CD14-positive monocyte (primary cell): ENCODE results near the gene RALY. TPM values are rescaled to one million over a fixed set of nuclear protein-coding genes. Genes with fewer than 3 reads are reported as not detected.
A peak's percentile ranks its signal among the peaks of the same experiment; 100 is the strongest.

Experiments used
- DNase-seq, 3 donors: peaks; one replicate each; pipeline ENCODE4 v3.0.0-alpha.2; 2011 to 2022
- H2AFZ ChIP-seq: 2 replicates; pipeline ENCODE4 v1.6.0; 2012; ENCODE audit warnings: mild to moderate bottlenecking, low read depth, low read length, inconsistent platforms; ENCODE audit not compliant: insufficient read depth, poor library complexity, severe bottlenecking
- H3K27ac ChIP-seq, 2 donors: 1 replicate in 1 of 2; 2 replicates in 1 of 2; pipeline ENCODE4 v1.5.1; 2012 to 2013; ENCODE audit warnings: low read length in 2 of 2, control low read depth in 1 of 2, inconsistent platforms in 1 of 2, low read depth in 1 of 2, mild to moderate bottlenecking in 1 of 2
- H3K27me3 ChIP-seq, 2 donors: one replicate each; pipeline versions ENCODE4 v1.6.0 to v1.6.1; 2011 to 2013; ENCODE audit warnings: low read length in 2 of 2; ENCODE audit not compliant: control insufficient read depth in 2 of 2, insufficient read depth in 2 of 2
- H3K36me3 ChIP-seq, 2 donors: replicated peaks in 1 of 2; 1 replicate in 1 of 2; 2 replicates in 1 of 2; pipeline versions ENCODE4 v1.5.1 to v1.6.1; 2012 to 2013; ENCODE audit warnings: low read length in 2 of 2, control low read depth in 1 of 2, inconsistent platforms in 1 of 2, mild to moderate bottlenecking in 1 of 2; ENCODE audit not compliant: insufficient read depth in 2 of 2, control insufficient read depth in 1 of 2
- H3K4me1 ChIP-seq, 2 donors: 1 replicate in 1 of 2; 2 replicates in 1 of 2; pipeline versions ENCODE4 v1.5.1 to v1.6.1; 2012 to 2013; ENCODE audit warnings: low read length in 2 of 2, control low read depth in 1 of 2, inconsistent platforms in 1 of 2, mild to moderate bottlenecking in 1 of 2, moderate library complexity in 1 of 2; ENCODE audit not compliant: insufficient read depth in 2 of 2, control insufficient read depth in 1 of 2
- H3K4me2 ChIP-seq: replicated peaks from 2 replicates; pipeline ENCODE3; 2012; ENCODE audit warnings: low read length, moderate library complexity, mild to moderate bottlenecking; ENCODE audit not compliant: poor library complexity, severe bottlenecking; ENCODE audit errors: extremely low read depth
- H3K4me3 ChIP-seq, 3 experiments: fragments of 200-600 bp in 1 of 3; sonication (generic) in 1 of 3; replicated peaks in 1 of 3; 1 replicate in 2 of 3; 2 replicates in 1 of 3; pipeline ENCODE4 v1.5.1; 2011 to 2013; ENCODE audit warnings: low read length in 3 of 3, mild to moderate bottlenecking in 3 of 3, control low read depth in 2 of 3, low read depth in 2 of 3, inconsistent platforms in 1 of 3, moderate library complexity in 1 of 3
- H3K79me2 ChIP-seq: 2 replicates; pipeline ENCODE4 v1.6.0; 2012; ENCODE audit warnings: mild to moderate bottlenecking, control low read depth, inconsistent platforms, low read length, moderate library complexity; ENCODE audit not compliant: insufficient read depth
- H3K9ac ChIP-seq: 2 replicates; pipeline ENCODE4 v1.6.0; 2017; ENCODE audit warnings: low read length, mild to moderate bottlenecking; ENCODE audit not compliant: insufficient read depth, poor library complexity, severe bottlenecking
- H3K9me3 ChIP-seq, 2 donors: replicated peaks in 1 of 2; 1 replicate in 1 of 2; 2 replicates in 1 of 2; pipeline versions ENCODE4 v1.5.1 to v1.6.1; 2012 to 2013; ENCODE audit warnings: low read length in 2 of 2, control low read depth in 1 of 2; ENCODE audit not compliant: control insufficient read depth in 1 of 2, insufficient read depth in 1 of 2
- H4K20me1 ChIP-seq: 2 replicates; pipeline ENCODE4 v1.6.0; 2012; ENCODE audit warnings: mild to moderate bottlenecking, low read length, control low read depth, moderate library complexity; ENCODE audit not compliant: insufficient read depth
- H3K27ac Mint-ChIP-seq, 7 donors: one replicate each; pipeline ENCODE4 v1.8.0; 2020; ENCODE audit warnings: mild to moderate bottlenecking in 7 of 7, mixed read lengths in 7 of 7, moderate library complexity in 6 of 7, inconsistent platforms in 2 of 7
- H3K27me3 Mint-ChIP-seq, 3 donors: one replicate each; pipeline ENCODE4 v1.8.0; 2021 to 2022; ENCODE audit warnings: low read depth in 3 of 3, mild to moderate bottlenecking in 3 of 3, mixed read lengths in 3 of 3, moderate library complexity in 3 of 3, inconsistent platforms in 1 of 3
- H3K36me3 Mint-ChIP-seq, 2 donors: one replicate each; pipeline ENCODE4 v1.8.0; 2020; ENCODE audit warnings: mixed read lengths in 2 of 2, inconsistent platforms in 1 of 2, mild to moderate bottlenecking in 1 of 2
- H3K4me1 Mint-ChIP-seq: one replicate; pipeline ENCODE4 v1.8.0; 2020; ENCODE audit warnings: mild to moderate bottlenecking, mixed read lengths
- H3K4me3 Mint-ChIP-seq, 2 donors: one replicate each; pipeline ENCODE4 v1.8.0; 2020; ENCODE audit warnings: mild to moderate bottlenecking in 2 of 2, mixed read lengths in 2 of 2, moderate library complexity in 1 of 2
- H3K9me3 Mint-ChIP-seq, 7 donors: one replicate each; pipeline ENCODE4 v1.8.0; 2020 to 2022; ENCODE audit warnings: mixed read lengths in 7 of 7, mild to moderate bottlenecking in 6 of 7, moderate library complexity in 6 of 7, inconsistent platforms in 2 of 7
- CTCF ChIP-seq: fragments of 200-600 bp; IDR thresholded peaks from one replicate; pipeline ENCODE4 v1.8.0; 2022; ENCODE audit warnings: antibody characterized with exemption, mild to moderate bottlenecking
- WGBS: methylation state at CpG from one replicate; pipeline ENCODE4 v1.1.5; 2013; ENCODE audit warnings: missing lambda C conversion rate; ENCODE audit not compliant: insufficient coverage; 5-methylcytosine and 5-hydroxymethylcytosine counted together
- intact Hi-C, 2 donors: fragments of 100-400 bp; cut with micrococcal nuclease; formaldehyde crosslinking; loops; one replicate each; pipeline versions ENCODE4 v1.15.0 to v1.15.1; 2023
- polyA plus RNA-seq, 3 donors: library from polyadenylated mRNA; depleted of rRNA in 1 of 3; unstranded in 2 of 3; stranded (reverse) in 1 of 3; fragments of 300-500 nt in 2 of 3; fragments of >200 nt in 1 of 3; fragmentation: Illumina TruSeq in 2 of 3; gene quantifications; 1 replicate in 2 of 3; 2 replicates in 1 of 3; pipeline ENCODE4 v1.2.3, GENCODE V29; 2012 to 2021

The RALY gene
- polyA plus RNA-seq, 3 donors, result 88.4 to 154 (median 152) TPM

- Mint-ChIP-seq H3K27ac (peak overlapping the region in 2 of 7 donors; percentile 43 to 46), H3K9me3 (peaks cover 0 to 2% (median 0%) of the 10 kb centered on the region in 7 donors), H3K4me1 (peaks cover 20% of the 10 kb centered on the region), H3K27me3 (no peaks in the 10 kb centered on the region), H3K36me3 (peaks cover 29 to 52% of the 10 kb centered on the region in 2 donors), H3K4me3 (no peak overlapping the region)
- no CpG with 5 or more reads among the region's 2 CpGs for WGBS
- no peaks in the 10 kb centered on the region for H3K27me3 ChIP-seq
- no peak overlapping the region for H3K9ac ChIP-seq
- no peaks in the 10 kb centered on the region for H3K9me3 ChIP-seq
- H3K4me1 ChIP-seq, result no peaks in the 10 kb centered on the region
- DNase-seq, result no peak
- no peak for TF ChIP-seq CTCF
- peaks cover 100% of the 10 kb centered on the region for H4K20me1 ChIP-seq
- peak overlapping the region in 1 of 2 donors; percentile 52 for H3K27ac ChIP-seq
- no peak overlapping the region for H2AFZ ChIP-seq
- intact Hi-C loops, result no loop called here
- H3K79me2 ChIP-seq, result peaks cover 100% of the 10 kb centered on the region
- no peak overlapping the region for H3K4me3 ChIP-seq
- peaks cover 15 to 67% of the 10 kb centered on the region in 2 donors for H3K36me3 ChIP-seq
- H3K4me2 ChIP-seq, result no peak overlapping the region
Measured at GRCh38 chr20:34037767-34038166, 44.1 kb downstream of the RALY start.

- H3K9me3 Mint-ChIP-seq, result no peaks in the 10 kb centered on the region
- WGBS, result 96% methylated on average over 4 of the region's 9 CpGs
Measured at GRCh38 chr20:34040300-34040995, 46.7 kb downstream of the RALY start.

More at GRCh38 chr20:34040300-34040995, 46.7 kb downstream of the RALY start:
- intact Hi-C loops, result no loop called here
- DNase-seq, result no peak
- H4K20me1 ChIP-seq, result peaks cover 100% of the 10 kb centered on the region
- no peak overlapping the region for H3K4me3 ChIP-seq
- no peak overlapping the region for H3K4me2 ChIP-seq
- Mint-ChIP-seq H3K4me1 (peaks cover 27% of the 10 kb centered on the region), H3K27me3 (no peaks in the 10 kb centered on the region), H3K27ac (no peak overlapping the region), H3K36me3 (peaks cover 14 to 36% of the 10 kb centered on the region in 2 donors), H3K4me3 (no peak overlapping the region)
- H3K79me2 ChIP-seq, result peaks cover 100% of the 10 kb centered on the region
- no peak for TF ChIP-seq CTCF
- no peak overlapping the region for H2AFZ ChIP-seq
- H3K27me3 ChIP-seq, result no peaks in the 10 kb centered on the region
- peaks cover 0 to 63% of the 10 kb centered on the region in 2 donors for H3K36me3 ChIP-seq
- H3K9me3 ChIP-seq, result no peaks in the 10 kb centered on the region
- no peak overlapping the region for H3K27ac ChIP-seq
- no peak overlapping the region for H3K9ac ChIP-seq
- H3K4me1 ChIP-seq, result no peaks in the 10 kb centered on the region
